HL-60/S4 treated with phorbol 12-myristate 13-acetate at 8.2 ng/mL for 4 days and 3 days (cell line): Measurements from ENCODE around the gene SOCS7.

Experiments
- in situ Hi-C: fragments of 300-500 bp; cut with MboI; formaldehyde crosslinking; loops from 2 replicates; pipeline ENCODE4 v1.15.0; 2022; ENCODE audit warnings: low sequenced_read_pairs

SOCS7 gene

GRCh38 chr17:38334480-38335364 is 16.9 kb upstream of the SOCS7 start:
- in situ Hi-C loops = no loop called here

GRCh38 chr17:38336838-38337237 is 14.8 kb upstream of the SOCS7 start:
- in situ Hi-C loops = no loop called here

DNA sequence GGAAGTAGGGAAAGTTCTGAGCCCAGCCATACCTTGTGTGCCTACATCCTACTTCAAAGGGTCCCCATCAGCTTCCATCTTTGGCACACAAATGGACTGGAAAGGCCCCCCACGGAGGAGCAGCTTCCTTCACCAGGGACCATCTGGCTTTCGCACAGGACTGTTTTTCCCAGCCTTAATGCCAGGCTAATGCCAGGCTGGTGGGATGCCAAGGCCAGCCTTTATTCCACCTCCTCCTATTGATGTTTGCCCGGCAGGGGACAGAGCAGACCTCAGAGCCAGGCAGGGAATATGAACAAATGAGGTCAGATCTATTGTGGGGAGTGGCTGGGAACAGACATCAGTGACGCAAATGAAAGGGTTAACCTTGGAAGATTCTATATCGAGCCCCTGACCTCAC is 13.6 kb upstream of the SOCS7 start:
- in situ Hi-C loops = no loop called here

- in situ Hi-C loops = no loop called here
Measured at GRCh38 chr17:38338535-38338934, 13.1 kb upstream of the SOCS7 start.

DNA sequence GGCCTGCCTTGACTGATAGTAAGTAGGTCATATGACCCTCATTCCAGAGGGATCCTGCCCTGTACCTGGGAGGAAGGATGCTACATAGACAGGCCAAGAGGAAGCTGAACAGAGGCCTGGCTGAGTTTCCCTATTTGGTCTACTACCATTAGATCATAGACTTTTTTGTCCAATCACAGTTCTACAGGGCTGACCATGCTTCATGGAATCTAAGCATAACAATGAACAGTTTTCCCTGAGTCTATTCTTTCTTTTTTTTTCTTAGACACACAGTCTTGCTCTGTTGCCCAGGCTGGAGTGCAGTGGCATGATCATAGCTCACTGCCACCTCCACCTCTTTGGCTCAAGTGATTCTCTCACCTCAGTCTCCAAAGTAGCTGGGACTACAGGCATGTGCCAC is 11.8 kb upstream of the SOCS7 start:
- in situ Hi-C loops = no loop called here

- in situ Hi-C loops = no loop called here
Measured at GRCh38 chr17:38341035-38341721, 10.5 kb upstream of the SOCS7 start.

GRCh38 chr17:38342886-38343607 is 8.6 kb upstream of the SOCS7 start:
- in situ Hi-C loops = no loop called here

GRCh38 chr17:38343608-38344419 is 7.8 kb upstream of the SOCS7 start, which contains the start of gene GPR179:
Gene GPR179 (minus strand): TSS chr17:38343956. CDS start chr17:38343789, 167 bp downstream.
- in situ Hi-C loops = no loop called here

DNA sequence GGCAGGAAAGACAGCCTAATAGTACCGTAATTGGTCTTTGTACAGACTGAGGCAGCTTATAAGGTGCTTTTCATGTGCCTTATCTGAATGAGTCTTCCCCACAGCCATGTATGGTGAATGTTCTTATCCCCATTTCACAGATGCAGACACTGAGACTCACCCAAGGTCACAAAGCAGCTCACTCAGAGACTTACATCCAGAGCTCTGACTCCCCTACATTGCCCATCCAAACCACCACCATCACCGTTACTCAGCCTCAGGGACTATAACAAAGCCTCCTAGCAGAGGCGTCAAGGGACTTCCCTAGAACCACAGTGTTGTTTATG is 7.3 kb upstream of the SOCS7 start:
- in situ Hi-C loops = no loop called here

DNA sequence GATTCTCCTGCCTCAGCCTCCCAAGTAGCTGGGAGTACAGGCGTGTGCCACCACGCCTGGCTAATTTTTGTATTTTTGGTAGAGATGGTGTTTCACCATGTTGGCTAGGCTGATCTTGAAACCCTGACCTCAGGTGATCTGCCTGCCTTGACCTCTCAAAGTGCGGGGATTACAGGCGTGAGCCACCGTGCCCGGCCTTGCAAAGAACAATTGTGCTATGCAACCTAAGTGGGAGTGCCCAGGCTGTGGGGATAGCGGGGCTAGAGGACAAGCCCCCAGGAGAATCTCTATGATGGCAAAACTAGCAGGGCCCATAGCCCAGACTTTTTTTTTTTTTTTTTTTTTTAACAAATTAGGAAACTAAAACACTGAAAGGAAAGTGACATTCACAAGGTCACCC is 5.9 kb upstream of the SOCS7 start:
- in situ Hi-C loops = no loop called here

GRCh38 chr17:38349097-38349730 is 2.4 kb upstream of the SOCS7 start:
- in situ Hi-C loops = no loop called here

DNA sequence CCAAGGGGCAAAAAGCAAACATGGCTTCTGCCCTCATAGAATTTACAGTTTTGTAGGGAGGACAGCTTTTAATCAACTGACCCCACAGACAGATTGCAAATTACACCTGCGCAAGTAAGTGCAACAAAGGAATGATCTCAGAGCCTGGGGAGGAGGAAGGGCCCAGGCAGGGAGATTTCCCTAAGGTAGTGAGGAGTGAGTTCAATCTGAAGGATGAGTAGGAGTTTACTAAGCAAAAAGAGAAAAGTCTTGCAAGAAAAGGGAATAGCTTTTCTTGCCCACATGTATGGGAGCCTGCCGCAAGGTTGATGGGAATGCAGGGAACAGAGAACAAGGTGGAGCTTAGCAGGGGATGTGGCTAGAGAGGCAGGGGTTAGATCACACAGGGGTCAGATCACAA is 1.6 kb upstream of the SOCS7 start:
- in situ Hi-C loops = no loop called here

DNA sequence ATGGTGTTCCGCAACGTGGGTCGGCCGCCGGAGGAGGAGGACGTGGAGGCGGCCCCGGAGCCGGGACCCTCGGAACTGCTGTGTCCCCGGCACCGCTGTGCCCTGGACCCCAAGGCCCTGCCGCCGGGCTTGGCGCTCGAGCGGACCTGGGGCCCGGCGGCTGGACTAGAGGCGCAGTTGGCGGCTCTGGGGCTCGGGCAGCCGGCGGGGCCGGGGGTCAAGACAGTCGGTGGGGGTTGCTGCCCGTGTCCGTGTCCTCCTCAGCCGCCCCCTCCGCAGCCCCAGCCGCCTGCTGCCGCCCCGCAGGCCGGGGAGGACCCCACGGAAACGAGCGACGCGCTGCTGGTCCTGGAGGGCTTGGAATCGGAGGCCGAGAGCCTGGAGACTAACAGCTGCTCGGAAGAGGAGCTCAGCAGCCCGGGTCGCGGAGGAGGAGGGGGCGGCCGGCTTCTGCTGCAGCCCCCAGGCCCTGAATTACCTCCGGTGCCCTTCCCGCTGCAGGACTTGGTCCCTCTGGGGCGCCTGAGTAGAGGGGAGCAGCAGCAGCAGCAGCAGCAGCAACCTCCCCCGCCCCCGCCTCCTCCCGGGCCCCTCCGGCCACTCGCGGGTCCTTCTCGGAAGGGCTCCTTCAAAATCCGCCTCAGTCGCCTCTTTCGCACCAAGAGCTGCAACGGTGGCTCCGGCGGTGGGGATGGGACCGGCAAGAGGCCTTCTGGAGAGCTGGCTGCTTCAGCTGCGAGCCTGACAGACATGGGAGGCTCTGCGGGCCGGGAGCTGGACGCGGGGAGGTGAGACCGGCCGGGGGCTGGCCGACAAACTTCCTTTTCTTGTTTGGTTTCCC is 821 bp downstream of the SOCS7 start:
- in situ Hi-C loops = no loop called here

DNA sequence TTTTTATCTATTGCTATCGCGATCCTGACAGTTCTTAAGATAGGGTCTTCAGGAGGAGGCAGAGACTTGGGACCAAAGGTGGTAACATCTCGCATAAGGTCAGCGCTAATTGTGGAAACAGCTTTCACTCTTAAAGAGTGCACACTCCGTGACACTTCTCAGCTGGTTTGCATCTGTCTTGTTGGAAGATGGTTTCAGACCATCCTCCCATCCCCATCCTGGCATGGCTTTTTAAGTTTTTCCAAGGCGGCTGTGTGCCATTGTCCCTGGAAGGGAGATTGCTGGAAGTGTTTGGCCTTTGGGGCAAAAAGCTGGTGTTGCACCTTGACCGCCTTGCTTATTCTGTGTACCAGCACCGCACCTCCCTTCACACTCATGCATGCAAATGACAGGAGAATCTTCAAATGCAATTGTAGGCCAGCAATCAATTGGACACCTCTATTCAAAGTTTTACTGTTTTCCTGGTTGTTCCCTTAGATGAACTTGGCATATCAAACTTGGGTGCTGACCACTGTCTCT is 1.5 kb downstream of the SOCS7 start:
- in situ Hi-C loops = no loop called here

DNA sequence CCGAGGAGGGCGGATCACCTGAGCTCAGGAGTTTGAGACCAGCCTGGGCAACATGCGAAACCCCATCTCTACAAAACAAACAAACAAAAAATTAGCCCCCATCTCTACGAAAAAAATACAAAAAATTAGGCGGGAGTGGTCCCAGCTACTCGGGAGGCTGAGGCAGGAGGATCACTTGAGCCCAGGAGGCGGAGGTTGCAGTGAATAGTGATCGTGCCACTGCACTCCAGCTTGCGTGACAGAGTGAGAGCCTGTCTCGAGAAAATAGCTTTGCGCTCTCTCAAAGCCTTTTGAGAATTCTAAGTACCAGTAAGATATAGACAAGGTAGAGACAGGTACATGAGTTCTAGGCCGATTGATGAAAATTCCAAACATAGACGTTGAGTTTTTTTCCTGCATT is 2.0 kb downstream of the SOCS7 start:
- in situ Hi-C loops = no loop called here

- in situ Hi-C loops = no loop called here
Measured at GRCh38 chr17:38354466-38354865, 2.8 kb downstream of the SOCS7 start.

- in situ Hi-C loops = no loop called here
Measured at GRCh38 chr17:38355251-38355650, 3.6 kb downstream of the SOCS7 start.

DNA sequence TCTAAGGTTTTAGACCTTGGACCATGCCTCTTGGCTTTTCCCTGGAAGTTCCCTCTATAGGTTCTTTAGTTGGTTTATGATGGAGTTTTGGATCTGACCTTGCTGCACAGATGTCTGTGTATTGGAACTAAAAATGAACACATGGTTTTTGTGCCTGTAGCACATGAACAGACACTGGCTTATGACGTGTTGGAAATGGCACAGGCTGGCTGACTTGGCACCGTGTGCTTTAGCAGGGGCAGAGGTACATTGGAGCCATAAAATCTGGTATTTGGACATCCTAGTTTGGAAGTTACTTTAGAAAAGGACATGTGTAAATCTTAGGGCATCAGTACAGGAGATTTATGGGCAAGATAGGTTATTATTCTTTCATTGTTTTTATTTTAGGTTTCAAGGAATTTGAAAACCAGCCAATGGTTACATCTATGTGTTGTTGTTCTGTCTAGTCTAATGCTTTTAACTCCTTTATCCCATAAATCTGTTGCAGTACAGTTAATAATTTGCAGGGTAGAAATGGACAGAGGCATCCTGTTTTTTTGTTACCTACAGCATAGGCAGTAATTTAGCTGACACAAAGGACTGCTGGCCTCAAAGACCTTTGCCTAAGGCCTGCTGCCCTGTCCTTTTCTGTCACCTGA is 6.0 kb downstream of the SOCS7 start:
- in situ Hi-C loops = no loop called here
